Measurements from ENCODE around the gene CPT1B. TPM values are rescaled to one million over a fixed set of nuclear protein-coding genes. Genes with fewer than 3 reads are reported as not detected.

CPT1B gene
- polyA plus RNA-seq, 1 experiment: 4.3 TPM

DNA sequence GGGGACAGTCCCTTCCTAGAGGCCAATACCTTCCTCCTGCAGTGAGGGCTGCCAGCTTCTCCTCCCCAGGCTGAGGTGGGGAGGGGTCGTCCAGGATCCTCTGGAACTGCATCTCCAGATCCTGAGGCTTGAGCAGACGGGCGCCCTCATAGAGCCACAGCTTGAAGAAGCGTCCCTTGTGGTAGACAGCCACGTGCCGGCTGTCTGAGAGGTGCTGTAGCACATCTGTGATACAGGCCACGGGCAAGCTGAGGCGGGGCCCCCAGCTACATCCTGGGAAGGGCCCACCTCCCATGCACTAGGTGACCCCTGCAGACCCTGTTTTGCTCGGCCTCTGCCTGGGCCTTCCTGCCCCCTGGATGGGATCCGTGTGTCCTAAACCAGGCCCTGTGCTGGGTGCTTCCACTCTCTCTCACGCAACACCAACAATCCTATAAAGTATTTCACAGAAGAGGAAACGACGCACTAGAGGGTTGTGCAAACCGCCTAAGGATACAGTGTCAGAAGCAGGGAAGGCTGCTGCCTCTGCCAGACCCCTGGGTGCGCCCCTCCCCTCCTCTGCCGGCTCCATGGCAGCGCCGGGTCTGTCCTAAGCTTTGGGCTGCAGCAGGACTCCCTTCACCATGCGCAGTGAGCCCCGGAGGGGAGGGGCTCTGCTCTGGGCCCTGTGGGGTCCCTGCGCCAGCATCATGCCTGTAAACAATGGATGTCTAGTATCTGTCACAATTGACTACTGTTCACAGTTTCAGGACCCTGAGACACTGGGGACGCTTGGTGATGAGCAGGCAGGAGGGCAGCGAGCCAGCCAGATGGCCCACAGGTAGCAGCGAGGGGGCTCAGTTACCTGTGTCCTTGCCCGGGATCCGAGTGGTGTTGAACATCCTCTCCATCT is 4.5 kb downstream of the CPT1B start:
- no peak for DNase-seq (ENCODE audit: low read depth)
- CTCF ChIA-PET: interaction anchor here (1.2 to 2.7 kb wide), 4 partner anchors 11 to 48 kb away, joined by 4 to 18 read pairs (median 6); partner anchors contain the start of genes SCO2 and SYCE3
- TF ChIP-seq, protein P1, sequence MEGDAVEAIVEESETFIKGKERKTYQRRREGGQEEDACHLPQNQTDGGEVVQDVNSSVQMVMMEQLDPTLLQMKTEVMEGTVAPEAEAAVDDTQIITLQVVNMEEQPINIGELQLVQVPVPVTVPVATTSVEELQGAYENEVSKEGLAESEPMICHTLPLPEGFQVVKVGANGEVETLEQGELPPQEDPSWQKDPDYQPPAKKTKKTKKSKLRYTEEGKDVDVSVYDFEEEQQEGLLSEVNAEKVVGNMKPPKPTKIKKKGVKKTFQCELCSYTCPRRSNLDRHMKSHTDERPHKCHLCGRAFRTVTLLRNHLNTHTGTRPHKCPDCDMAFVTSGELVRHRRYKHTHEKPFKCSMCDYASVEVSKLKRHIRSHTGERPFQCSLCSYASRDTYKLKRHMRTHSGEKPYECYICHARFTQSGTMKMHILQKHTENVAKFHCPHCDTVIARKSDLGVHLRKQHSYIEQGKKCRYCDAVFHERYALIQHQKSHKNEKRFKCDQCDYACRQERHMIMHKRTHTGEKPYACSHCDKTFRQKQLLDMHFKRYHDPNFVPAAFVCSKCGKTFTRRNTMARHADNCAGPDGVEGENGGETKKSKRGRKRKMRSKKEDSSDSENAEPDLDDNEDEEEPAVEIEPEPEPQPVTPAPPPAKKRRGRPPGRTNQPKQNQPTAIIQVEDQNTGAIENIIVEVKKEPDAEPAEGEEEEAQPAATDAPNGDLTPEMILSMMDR (IDR thresholded peaks at IDR 0.05; ENCODE audit: insufficient read depth, low read depth, low read length): no peak
- peaks cover 1% of the 10 kb centered on the region; the same call in 1 of the 2 replicates for H3K36me3 ChIP-seq (ENCODE audit: control insufficient read depth, insufficient read depth, low read length)
- H3K27me3 ChIP-seq (ENCODE audit: control insufficient read depth, insufficient read depth, low read length): no peaks in the 10 kb centered on the region
- H3K4me3 ChIP-seq (ENCODE audit: low read depth, low read length): no peak overlapping the region
- POLR2A ChIA-PET: no interaction called here

DNA sequence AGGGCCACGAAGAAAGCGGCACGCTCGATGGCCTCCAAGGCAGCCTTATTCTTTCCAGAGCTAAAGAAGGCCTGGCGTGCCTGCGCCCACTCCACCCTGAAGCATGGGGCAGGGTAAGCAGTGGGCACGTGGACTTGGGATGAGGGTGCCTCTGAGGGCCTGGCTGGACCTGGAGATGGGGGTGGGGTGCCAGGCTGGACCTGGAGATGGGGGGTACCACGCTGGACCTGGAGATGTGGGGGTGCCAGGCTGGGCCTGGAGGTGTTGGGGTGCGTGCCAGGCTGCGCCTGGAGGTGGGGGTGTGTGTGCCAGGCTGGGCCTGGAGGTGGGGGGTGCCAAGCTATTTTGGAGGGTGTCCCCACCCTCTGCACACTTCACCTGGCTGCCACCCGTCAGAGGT is 5.3 kb downstream of the CPT1B start:
- TF ChIP-seq, protein P1 (IDR thresholded peaks at IDR 0.05; ENCODE audit: insufficient read depth, low read depth, low read length): no peak
- Histone ChIP-seq H3K4me3 (ENCODE audit: low read depth, low read length) (no peak overlapping the region), H3K27me3 (ENCODE audit: control insufficient read depth, insufficient read depth, low read length) (no peaks in the 10 kb centered on the region), H3K36me3 (ENCODE audit: control insufficient read depth, insufficient read depth, low read length) (peaks cover 1% of the 10 kb centered on the region; the same call in 1 of the 2 replicates)
- CTCF ChIA-PET: interaction anchor here (1.7 to 2.7 kb wide), 2 partner anchors 10 to 47 kb away, joined by 4 to 18 read pairs; partner anchors contain the start of genes SCO2 and SYCE3
- DNase-seq (ENCODE audit: low read depth): no peak
- POLR2A ChIA-PET: no interaction called here

DNA sequence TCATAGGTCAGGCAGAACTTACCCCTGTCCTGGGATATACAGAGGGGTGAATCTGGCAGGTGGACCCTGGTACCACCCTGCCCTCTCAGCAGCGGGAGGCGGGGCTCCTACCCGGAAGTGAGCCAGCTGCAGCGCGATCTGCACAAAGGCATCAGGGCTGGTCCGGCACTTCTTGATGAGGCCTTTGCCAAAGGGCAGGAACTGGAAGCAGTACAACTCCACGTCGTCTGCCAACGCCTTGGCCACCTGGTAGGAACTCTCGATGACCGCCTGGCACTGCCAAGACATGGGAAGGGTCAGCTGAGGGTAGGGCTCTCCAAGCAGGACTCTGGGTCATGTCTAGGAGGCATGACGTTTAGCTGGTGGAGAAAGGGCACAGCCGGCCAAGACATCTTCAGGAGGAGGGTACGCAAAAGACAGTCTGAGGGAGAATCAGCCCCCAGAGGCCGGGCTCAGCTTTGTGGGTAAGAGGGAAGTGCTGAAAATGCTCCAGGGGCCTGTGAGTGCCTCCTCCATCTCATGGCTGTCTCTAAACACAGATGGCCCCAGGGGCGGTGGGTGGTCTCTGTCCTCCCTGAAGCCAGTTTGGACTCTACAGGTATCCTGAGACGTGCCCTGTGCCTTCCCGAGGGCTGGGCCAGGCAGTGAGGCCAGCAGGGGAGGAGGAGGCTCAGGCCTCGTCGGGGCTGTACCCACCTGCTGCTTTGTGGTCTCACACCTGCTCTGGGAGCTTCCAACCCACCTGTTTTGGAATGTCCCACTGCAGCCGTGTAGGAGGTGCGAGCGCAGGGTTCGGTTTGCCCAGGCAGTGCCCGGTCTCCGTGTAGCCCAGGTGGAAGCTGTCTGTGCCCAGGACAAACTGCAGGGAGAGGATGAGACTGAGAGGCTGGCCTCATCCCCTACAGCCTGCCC is 6.7 kb downstream of the CPT1B start:
- no peaks in the 10 kb centered on the region for H3K27me3 ChIP-seq (ENCODE audit: control insufficient read depth, insufficient read depth, low read length)
- ChIA-PET POLR2A (interaction anchor here (0.6 kb wide), 1 partner anchor 44 kb away, joined by 3 read pairs; no protein-coding TSS in a partner anchor), CTCF (interaction anchor here (1.1 to 2.7 kb wide), 4 partner anchors 8 to 44 kb away, joined by 3 to 18 read pairs (median 4); partner anchors contain the start of genes CHKB and SYCE3)
- peaks cover 1% of the 10 kb centered on the region; the same call in 1 of the 2 replicates for H3K36me3 ChIP-seq (ENCODE audit: control insufficient read depth, insufficient read depth, low read length)
- no peak overlapping the region for H3K4me3 ChIP-seq (ENCODE audit: low read depth, low read length)
- DNase-seq (ENCODE audit: low read depth): no peak
- TF ChIP-seq, protein P1 (IDR thresholded peaks at IDR 0.05; ENCODE audit: insufficient read depth, low read depth, low read length): no peak

DNA sequence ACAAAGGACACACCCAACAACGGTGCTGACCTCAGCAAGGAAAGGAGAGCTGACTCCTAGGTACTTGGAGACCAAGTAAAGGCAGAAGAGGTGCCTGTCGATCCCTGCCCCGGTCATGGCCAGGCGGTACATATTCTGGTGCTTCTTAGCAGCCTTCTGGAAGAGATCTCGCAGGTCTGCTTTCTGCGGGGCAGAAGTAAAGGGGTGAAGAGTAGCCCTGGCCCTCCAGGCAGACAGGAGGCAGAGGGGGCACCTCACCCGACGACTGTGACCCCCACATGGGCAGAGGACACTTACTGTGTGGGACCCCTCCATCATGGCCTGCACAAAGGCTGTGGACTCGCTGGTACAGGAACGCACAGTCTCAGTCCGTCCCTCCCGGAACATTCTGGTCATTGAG is 7.4 kb downstream of the CPT1B start:
- CTCF ChIA-PET: interaction anchor here (1.6 to 2.7 kb wide), 2 partner anchors 8 to 43 kb away, joined by 3 to 18 read pairs; partner anchors contain the start of gene SYCE3
- POLR2A ChIA-PET: no interaction called here
- Histone ChIP-seq H3K36me3 (ENCODE audit: control insufficient read depth, insufficient read depth, low read length) (peaks cover 1% of the 10 kb centered on the region; the same call in 1 of the 2 replicates), H3K4me3 (ENCODE audit: low read depth, low read length) (no peak overlapping the region), H3K27me3 (ENCODE audit: control insufficient read depth, insufficient read depth, low read length) (no peaks in the 10 kb centered on the region)
- DNase-seq (ENCODE audit: low read depth): no peak
- TF ChIP-seq, protein P1 (IDR thresholded peaks at IDR 0.05; ENCODE audit: insufficient read depth, low read depth, low read length): no peak

All from BJ (cell line).